GM21717 (cell line): Measurements from ENCODE around the gene DZIP1.

Source experiments
- ATAC-seq: cut with Tn5 transposase; IDR thresholded peaks from one replicate; pipeline ENCODE4 v1.9.1; 2021; ENCODE audit warnings: mild to moderate bottlenecking, moderate library complexity; ENCODE audit not compliant: unreplicated experiment

The DZIP1 gene

DNA sequence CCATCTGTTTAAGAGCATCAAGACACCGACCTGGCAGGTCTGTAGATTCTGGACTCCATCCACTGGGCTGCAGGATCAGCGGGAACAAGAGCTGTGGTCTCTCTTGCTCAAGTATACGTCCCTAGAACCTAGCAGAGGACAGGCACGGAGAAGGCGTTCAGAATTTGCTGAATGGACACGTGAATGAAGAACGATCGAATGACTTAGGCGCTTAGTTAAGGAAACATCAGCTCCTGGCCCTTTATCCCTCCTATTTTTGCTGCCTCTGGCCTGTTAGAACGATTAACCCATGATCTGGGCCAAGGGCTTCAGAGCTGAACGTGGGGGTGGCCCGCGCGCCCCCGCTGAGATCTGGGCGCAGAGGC is 953 bp downstream of the DZIP1 start:
- ATAC-seq, result no peak

DNA sequence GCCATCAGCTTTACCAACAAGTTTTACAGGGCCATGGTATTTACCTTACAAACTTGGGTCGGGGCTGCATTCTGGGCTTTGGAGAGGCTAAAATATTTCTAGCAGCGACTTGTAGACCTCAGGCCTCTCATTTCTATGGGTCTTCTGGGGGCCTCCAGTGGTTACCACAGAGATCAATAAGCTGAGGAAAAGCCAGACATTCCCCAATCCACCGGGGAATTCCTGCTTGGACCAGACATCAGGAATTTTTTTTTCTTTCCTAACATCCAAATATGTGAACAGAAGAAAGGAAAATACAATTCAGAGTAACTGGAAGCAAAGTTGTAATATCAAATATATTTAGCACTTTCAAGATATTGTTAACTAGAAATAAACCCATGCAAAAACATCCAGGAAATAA is 1.5 kb downstream of the DZIP1 start:
- no peak for ATAC-seq

DNA sequence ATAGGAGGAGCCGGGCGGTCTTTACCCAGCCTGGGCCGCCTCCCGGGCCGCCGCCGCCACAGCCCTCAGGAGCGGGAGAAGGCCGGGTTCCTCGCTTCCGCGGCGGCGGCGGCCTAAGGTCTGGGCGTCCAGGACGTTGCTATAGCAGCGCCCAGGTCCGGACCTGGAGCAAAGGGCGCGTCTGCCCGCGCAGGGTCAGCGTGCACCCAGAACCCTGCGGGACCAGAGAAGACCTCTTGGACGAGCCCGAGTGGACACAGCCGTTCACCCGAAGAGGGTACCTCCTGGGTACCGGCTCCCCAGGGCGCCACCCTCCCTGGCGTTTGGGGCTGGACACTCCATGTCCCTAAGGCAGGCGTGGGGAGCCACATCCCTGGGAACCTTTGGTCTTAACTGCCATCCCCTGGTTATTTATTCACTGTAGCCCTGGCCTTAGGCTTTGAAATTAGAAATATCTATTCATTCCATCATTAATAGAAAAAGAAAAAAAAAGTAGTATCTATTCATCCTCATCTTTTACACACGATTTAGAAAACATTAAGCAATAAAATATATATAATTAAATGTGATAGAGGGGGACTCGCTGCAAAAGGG is 2.4 kb downstream of the DZIP1 start:
- ATAC-seq, result no peak

DNA sequence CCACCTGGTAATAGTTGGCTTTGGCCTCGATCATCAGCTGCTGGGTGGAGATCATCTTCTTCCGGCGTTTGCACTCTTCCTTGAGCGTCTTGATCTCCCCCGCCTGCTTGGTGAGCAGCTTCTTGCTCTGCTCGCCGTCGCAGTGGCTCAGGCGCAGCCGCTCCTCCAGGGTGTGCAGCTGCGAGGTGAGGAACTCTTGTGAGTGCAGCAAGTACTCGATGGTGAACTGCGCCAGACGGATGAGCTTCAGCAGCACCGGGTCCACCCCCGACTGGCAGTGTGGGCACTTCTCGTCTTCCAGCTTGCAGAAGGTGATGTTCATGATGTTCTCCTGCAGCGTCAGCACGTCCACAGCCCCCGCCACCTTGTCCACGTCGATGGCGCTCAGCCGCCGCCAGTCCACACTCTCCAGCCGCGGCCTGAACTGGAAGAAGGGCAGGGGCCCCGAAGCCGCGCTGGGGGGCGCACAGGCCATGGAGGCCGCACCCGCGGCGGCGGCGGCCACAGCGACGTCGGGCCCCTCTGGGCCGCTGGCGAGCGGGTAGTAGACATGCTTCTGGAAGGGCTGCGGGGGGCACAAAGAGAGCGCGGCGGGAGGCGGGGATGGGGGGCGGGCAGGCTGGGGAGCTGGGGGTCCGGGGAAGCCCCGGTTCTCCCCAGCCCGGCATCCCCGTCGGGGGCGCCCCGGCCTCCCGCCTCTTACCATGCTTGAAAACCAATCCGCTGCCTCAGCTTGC is 3.0 kb downstream of the DZIP1 start:
- no peak for ATAC-seq

DNA sequence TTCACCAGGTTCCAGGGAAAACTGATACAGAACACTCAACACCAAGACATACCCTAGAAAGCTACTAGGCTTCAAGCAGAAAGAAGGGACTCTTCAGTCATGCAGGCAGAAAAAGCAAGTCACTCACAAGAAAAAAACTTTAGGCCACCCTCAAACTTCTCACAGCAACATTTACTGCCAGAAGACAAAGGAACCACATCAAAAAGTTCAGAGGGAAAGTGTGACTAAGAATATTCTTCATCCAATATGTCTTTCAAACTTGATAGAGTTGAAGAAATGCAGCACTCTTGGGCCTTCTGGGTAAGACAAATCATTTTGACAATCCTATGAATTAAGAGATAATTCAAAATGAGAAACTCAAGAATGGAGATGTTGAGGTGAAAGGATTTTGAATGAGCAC is 7.7 kb downstream of the DZIP1 start:
- ATAC-seq, result no peak

DNA sequence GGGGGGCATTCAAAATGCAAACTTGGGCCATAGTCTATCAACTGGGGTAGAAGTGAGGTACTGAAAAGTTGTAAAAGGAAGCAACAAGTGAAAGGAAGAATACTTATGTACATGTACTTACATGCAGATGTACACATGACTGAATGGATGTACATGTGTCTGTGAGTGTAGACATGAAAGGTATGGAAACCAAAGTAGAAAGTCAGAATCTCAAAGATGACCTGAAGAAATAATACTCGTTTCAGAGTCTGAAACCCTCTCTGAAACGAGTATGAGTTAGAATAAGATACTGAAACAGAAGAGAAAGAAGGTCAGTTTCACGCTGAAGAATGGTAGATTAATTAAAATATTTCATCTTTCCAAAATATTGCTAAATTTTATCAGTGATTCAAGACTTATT is 13.9 kb downstream of the DZIP1 start:
- peak; percentile 57 for ATAC-seq

DNA sequence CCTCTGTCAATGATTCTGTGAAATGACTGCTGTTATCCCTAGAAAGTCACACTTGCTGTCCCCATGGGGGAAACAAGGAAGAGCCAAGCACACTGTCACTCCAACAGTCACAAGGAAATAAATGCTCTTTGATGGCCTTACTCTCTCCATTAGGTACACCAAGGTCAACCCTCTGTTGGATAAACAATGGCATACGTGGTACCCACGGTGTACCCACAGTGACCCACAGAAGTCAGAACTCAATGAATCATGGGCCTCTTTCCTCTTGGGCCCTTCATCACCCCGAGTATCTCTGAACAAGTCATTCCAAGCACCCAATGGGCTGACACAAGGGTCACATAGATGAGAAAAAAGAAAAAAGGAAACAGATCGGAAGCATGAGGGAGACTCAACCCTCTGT is 15.4 kb downstream of the DZIP1 start:
- ATAC-seq, result no peak

DNA sequence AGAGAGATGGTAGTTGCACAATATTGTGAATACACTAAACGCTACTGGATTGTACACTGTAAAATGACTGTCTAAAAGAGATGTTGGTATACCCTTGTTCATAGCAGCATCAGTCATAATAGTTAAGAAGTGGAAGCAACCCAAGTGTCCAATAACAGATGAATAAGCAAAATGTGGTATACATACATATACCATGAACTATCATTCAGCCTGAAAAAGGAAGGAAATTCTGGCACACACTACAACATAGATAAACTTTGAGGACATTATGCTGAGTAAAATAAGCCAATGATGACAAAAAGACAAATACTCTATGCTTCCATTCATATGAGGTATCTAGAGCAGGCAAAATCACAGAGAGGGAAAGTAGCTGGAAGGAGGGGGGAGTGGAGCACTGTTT is 16.0 kb downstream of the DZIP1 start:
- no peak for ATAC-seq

DNA sequence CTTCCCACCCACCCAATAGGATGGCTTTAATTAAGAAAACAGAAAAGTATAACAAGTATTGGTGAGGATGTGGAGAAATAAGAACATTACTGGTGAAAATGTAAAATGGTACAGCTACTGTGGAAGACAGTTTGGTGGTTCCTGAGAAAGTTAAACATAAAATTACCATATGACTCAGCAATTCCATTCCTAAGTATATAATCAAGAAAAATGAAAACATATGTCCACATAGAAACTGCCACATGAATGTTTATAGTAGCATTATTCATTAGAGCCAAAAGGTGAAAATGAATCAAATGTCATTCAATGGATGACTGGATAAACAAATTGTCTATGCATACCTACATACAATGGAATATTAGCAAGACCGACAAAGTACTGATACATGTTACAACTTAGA is 16.9 kb downstream of the DZIP1 start:
- ATAC-seq, result no peak

DNA sequence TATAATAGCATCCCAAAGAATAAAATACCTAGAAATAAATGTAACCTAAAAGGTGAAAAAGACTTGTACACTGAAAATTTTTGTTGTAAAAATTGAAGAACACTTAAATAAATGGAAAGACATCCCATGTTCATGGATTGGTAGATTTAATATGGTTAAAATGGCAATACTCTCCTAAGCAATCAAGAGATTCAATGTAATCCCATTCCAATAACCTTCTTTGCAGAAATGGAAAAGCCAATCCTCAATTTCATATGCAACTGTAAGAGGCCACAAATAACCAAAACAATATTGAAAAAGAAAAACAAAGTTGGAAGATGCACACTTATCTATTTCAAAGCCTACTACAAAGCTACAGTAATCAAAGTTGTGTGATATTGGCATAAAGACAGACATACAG is 17.7 kb downstream of the DZIP1 start:
- no peak for ATAC-seq

DNA sequence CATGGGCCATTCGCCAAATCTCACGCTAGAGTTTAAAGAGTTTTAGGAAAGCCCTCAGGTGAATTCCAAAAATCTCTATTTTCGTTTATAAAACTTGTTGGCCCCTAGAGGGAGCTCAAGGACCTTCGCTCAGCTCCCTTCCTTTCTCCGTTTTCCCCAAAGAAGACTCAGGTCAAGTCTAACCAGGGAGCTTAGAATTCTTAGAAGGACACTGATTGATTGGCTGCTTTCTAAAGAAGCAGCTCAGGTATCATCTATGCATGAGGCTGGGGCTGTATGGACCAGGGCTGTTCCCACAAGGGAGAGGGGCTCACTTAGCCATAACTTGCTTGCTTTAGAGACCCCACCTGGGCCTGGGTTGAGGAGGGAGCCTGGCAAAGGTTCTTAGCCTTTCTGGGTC is 20.5 kb downstream of the DZIP1 start:
- ATAC-seq, result no peak

DNA sequence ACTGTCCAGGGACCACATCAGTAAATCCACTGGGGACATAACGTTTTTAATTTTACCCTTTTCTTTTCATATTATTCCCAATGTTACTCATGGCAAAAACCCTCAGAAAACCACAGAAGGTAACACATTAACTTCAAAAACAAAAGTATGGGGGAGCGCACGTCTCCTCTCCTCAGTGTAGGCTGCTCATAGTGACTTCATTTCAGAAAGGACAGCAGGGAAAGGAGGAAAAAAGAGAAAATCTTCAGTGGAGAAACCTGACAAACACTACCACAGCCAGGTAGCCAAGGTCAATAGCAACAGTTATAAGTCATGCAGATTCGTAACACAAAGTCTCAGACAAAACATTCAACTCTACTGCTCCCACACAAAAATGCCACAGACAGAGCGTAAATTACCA is 21.4 kb downstream of the DZIP1 start:
- no peak for ATAC-seq

DNA sequence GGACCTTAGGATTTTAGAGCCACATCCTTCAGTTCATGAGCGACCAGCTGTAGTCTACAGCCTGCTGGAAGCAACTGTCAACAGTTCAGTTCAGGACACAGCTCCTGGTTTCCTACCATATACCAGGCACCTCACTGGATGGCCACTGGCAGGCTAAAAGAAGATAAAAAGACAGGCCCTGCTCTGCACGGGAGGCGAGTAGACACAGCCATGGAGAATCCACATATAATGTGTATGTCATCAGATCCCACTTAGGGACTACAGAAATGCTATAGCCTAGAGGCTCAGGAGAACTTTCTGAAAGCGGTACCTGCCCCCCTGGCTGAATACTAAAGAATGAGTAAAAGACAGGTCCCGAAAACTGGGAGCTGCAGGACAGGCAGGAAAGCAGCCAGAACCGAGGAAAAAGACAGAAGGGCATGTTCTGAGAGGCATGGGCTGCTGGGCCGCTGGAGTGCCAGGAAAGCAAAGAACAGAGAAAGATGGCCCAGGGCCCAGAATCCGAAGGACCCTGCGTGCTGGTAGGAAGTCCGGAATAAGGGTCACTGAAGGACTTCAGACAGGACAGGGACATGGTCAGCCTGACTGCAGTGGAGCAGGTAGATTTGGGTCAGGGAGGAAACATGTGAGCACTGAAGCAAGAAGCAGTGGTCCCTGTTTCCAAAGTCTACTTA is 23.5 kb downstream of the DZIP1 start:
- no peak for ATAC-seq

DNA sequence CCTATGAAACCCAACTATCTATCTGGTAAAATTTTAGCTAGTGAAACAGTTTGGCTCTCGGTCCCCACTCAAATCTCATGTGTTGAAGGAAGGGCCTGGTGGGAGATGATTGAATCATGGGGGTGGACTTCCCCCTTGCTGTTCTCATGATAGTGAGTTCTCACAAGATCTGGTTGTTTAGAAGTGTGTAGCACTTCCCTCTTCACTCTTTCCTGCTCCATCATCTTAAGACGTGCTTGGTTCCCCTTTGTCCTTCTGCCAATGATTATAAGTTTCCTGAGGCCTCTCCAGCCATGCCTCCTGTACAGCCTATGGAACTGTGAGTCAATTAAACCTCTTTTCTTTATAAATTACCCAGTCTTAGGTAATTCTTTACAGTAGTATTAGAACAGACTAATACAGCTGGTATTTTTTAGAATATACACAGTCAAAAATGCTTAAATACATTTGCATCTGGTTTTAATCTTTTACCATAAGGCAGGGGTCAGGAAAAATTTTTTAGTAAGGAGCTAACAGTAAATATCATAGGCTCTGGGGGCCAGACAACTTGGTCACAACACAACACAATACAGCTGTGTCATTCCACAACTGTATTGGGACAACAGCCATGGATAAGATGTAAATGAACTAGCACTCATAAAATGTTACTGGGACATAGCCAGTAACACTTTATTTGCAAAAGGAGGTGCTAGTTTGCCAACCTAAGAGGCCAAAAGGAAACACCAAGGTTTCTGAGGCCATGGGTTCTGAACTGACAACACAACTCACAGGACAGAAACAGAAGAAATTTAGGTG is 24.3 kb downstream of the DZIP1 start:
- ATAC-seq, result no peak

DNA sequence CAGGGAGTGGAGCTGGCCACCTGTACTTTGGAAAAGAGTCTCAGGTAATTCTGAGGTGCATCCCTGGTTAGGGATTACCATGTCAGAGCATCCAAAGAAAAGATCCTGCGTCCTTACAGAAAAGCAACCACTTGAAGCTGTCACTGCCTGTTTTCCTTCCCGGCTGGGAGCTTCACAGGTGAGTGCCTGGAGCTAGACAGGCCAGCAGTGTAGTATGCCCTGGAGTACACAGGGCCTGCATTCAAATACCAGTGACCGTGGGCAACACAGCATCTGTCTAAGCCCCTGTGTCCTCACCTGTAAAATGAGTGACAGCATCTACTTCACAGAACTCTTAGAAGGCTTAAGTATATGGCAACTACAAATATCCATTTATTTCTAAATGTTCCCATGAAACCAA is 29.0 kb downstream of the DZIP1 start:
- ATAC-seq, result no peak

DNA sequence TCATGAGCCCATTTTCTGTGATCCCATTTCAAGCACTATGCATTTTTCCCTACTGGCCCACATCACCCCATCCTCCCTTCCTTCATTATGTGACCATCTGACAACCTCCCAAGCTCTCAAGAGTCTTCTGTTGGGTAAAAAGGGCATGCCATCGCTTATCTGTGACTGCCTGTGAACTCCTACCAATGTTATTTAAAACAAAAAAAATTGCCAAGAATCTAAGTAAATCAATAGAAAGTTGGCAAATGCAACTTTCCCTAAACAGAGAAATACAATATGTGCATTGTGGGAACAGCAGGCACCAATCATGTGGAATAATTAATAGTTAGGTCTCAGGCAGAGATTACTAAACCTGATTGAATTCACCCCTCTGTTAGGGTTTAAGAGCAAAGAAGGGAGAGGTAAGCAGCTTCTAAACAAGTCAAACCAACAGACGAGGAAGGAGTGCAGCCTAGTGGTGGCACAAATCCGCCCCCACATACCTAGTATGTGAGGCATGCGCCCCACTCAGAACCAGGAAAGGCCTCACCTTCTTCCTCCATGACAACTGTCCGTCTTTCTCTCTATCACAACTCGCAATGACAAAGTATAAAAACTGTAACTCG is 29.8 kb downstream of the DZIP1 start:
- ATAC-seq, result no peak

DNA sequence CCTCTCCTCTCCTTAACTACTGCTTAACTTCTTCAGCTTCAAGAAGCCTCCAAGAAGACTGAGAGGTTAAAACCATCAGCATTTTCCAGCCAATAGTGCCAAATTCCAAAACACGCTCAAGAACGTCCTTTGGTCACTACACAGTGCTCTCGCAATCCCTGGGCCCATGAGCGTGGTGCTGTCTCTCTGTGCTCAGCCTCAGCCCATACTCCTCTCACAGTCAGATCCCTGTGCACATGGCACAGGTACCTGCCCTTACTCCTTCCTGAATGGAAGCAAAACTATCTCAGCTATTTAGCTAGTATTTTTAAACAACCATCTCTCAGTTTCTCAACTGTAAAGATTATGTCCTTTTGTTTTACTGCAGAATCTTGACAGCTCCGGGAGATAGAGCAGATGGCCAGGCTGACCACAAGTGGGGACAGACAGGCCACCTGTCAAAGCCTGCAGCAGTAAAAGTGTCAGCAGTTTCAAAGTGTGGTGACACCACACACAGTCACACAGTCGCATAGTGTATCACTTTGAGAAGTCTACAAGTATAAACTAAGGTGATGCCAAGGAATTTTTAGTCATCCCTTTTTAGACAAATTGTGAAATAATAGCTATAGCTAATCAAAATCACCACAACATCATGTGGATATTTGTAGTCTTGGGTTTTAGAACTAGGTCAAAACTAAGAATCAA is 35.7 kb downstream of the DZIP1 start:
- no peak for ATAC-seq

DNA sequence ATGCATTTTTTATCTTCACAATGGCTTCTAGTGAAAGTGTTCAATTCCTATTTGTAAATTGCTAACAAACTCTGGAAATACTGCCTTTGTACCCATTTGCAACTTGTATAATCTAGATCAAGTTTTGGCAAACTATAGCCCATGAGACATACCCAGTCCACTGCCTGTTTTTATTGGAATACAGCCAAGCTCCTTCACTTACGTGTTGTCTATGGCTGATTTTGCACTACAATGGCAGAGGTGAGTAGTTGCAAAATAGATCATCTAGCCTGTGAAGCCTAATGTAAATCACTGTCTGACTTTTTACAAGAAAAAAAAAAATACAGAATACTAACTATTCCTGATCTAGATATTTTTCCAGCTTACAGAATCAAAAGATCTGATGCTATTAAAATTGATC is 37.1 kb downstream of the DZIP1 start:
- ATAC-seq, result no peak

DNA sequence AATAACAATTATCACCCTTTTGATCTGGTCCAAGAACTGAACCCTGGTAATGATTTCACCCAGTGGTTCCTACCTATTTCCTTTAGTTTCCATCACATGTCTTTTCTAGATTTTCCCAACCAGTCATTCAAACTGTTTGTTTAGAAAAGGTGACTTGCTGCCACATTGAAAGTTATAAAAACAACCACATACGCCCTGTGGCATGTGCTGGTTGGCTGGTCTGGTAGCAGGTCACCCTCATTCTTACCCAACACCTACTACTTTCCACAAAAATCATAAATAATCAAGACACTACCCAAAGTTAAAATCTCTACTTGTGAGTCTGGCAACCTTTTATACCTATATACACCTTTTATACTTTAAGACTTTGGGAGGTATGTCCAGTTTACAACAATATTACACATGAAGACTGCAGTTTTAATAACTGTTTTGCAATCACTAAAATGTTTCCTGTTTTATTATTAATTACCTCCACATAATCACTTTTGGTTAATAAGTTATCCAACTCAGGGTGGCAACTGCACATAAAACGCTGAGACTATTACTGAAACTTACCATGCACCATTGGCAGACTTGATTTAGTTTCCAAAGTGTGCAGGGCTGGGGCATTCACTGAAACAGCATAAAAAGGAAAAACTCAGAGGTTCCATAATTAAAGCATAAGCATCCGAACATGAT is 38.9 kb downstream of the DZIP1 start:
- no peak for ATAC-seq

DNA sequence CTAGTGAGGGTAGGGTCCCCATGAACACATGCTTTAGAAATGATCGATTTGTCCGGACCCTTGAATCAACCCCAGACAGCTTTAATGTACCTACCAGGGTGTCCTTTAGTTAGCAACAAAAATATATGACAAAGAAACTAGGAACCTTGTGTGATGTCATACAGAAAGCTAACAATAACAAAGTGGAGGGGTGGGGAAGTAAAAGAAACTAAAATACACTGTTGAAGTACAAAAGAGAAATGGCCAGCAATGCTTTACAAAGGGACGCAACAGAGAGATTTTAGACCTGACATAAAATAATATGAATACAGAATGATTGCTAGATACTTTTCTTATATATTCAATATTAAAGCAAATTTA is 40.0 kb downstream of the DZIP1 start:
- ATAC-seq, result no peak
